ENCODE measurements around the gene IPPK. TPM values are rescaled to one million over a fixed set of nuclear protein-coding genes. Genes with fewer than 3 reads are reported as not detected.

The IPPK gene
- total and polyA plus RNA-seq, 2 of the 8 experiments (the other 6 are each of a cell fraction or from before 2014, with no cell fraction given) = 10.5 to 13.6 TPM

DNA sequence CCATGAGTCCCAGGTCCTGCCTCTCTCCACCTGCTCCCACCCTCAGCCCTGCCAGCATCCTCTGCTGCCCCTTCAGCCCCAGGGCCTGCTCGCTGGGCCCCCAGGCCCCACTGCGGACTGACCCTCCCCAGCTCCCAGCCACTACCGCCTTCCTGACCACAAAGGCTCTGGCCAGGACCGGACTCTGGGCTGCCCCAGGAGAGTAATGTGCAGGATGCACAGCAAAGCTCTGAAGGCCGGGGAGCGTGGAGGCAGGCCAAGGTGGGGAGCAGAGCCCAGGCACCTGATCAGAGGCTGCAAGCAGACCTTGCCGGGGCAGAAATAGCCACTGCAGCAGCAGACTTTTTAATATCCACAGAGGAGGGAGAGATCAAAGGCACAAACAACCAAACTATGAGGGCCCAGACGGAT, 27.9 kb downstream of the IPPK start:
- 89% methylated on average over 8 of the region's 8 CpGs; no CpG with 5 or more reads in 1 of the 2 experiments for WGBS, 2 experiments (ENCODE audit: extremely low coverage in 1 of 2, insufficient coverage in 1 of 2, insufficient read length in 1 of 2, insufficient replicate concordance in 2 of 2, low coverage in 1 of 2, low lambda C conversion rate in 2 of 2, missing lambda C conversion rate in 1 of 2)
- CTCF ChIA-PET (ENCODE audit: partially characterized antibody) = no interaction called here
- DNase-seq (ENCODE audit: low read depth in 1 of 2, low spot score in 2 of 2) = no peak

More for the DNA sequence above, 27.9 kb downstream of the IPPK start:
- Histone ChIP-seq H2BK20ac (ENCODE audit: low read length) (no peak overlapping the region), H3K14ac (ENCODE audit: insufficient read length) (no peak overlapping the region), H2AK5ac (ENCODE audit: low read depth, low read length) (no peak overlapping the region), H3K9ac (replicated peaks in 1 of 4; ENCODE audit: extremely low read depth in 1 of 4, low read depth in 3 of 4, low read length in 3 of 4) (no peak overlapping the region), H3K79me2 (ENCODE audit: control insufficient read depth in 1 of 2, insufficient read depth in 2 of 2, low read length in 2 of 2) (no peaks in the 10 kb centered on the region), H3K23me2 (ENCODE audit: low read depth, low read length) (no peaks in the 10 kb centered on the region), H2BK15ac (ENCODE audit: low read length) (no peak overlapping the region), H2BK120ac (replicated peaks; ENCODE audit: low read depth, low read length) (no peak overlapping the region), H4K91ac (replicated peaks; ENCODE audit: insufficient read length, low read length) (no peak overlapping the region), H3K23ac (ENCODE audit: insufficient read length) (no peak overlapping the region), H4K8ac (ENCODE audit: extremely low read depth, insufficient read depth, low read length) (no peak overlapping the region), H3K4me3 (ENCODE audit: extremely low read depth in 1 of 4, insufficient read depth in 2 of 4, low read depth in 3 of 4, low read length in 4 of 4) (no peak overlapping the region), H2BK5ac (ENCODE audit: low read depth, low read length) (no peak overlapping the region), H3K36me3 (ENCODE audit: control insufficient read depth in 2 of 4, insufficient read depth in 4 of 4, low read length in 3 of 4) (peaks cover 2 to 14% (median 10%) of the 10 kb centered on the region in 4 experiments; a peak in 5 of 8 replicates), H3K18ac (ENCODE audit: extremely low read depth, low read length) (no peak overlapping the region), H3K56ac (replicated peaks; ENCODE audit: insufficient read length, low read depth, low read length) (no peak overlapping the region), H3K4ac (replicated peaks; ENCODE audit: insufficient read length, low read depth, low read length) (no peak overlapping the region), H3K27me3 (replicated peaks in 1 of 4; ENCODE audit: control insufficient read depth in 3 of 4, extremely low read depth in 1 of 4, insufficient read depth in 3 of 4, low read length in 3 of 4) (no peaks in the 10 kb centered on the region), H4K20me1 (replicated peaks in 1 of 2; ENCODE audit: control insufficient read depth in 1 of 2, insufficient read depth in 2 of 2, low read length in 2 of 2) (peaks cover 0 to 3% of the 10 kb centered on the region in 2 experiments), H2AFZ (ENCODE audit: low read length) (no peak overlapping the region), H3K9me3 (ENCODE audit: insufficient read depth in 2 of 2, low read depth in 1 of 2, low read length in 1 of 2) (no peaks in the 10 kb centered on the region), H3K79me1 (ENCODE audit: low read depth, low read length) (peaks cover 4% of the 10 kb centered on the region; the same call in 1 of the 2 replicates), H4K5ac (ENCODE audit: insufficient read length, low read depth, low read length) (no peak overlapping the region), H3K4me2 (ENCODE audit: insufficient read depth in 1 of 2, low read depth in 2 of 2, low read length in 2 of 2) (no peak overlapping the region), H2BK12ac (ENCODE audit: low read depth, low read length) (no peak overlapping the region), H3K4me1 (replicated peaks in 1 of 4; ENCODE audit: control insufficient read depth in 3 of 4, insufficient read depth in 4 of 4, low read length in 3 of 4) (no peaks in the 10 kb centered on the region), H3K27ac (ENCODE audit: low read depth, low read length) (no peak overlapping the region)
- TF ChIP-seq HDAC6 (IDR thresholded peaks at IDR 0.05; ENCODE audit: low read depth, low read length) = no peak
- no peak for TF ChIP-seq SIN3A (conservative IDR thresholded peaks at IDR 0.05 in 1 of 2, IDR thresholded peaks at IDR 0.05 in 1 of 2; ENCODE audit: low read depth in 1 of 2, low read length in 2 of 2)
- no peak for TF ChIP-seq FOSL1 (IDR thresholded peaks at IDR 0.05; ENCODE audit: insufficient read depth, low read depth, low read length)
- TF ChIP-seq KDM5A (IDR thresholded peaks at IDR 0.05; ENCODE audit: low read length) = no peak
- POLR2A ChIA-PET (ENCODE audit: partially characterized antibody) = no interaction called here
- no peak for FAIRE-seq

Measured in H1 (cell line).